OCI-LY1 (cell line): ENCODE data around the gene OR52E5.

Experiments used
- EZH2 ChIP-seq: fragments of 200-600 bp; sonication (generic), shearing (Covaris generic); IDR thresholded peaks from 2 replicates; pipeline ENCODE4 v1.8.0; 2017; ENCODE audit warnings: borderline replicate concordance, mixed run types, mild to moderate bottlenecking, antibody characterized with exemption, low read length, moderate library complexity, mixed read lengths
- TF ChIP-seq, protein P1 (sequence below): fragments of 200-600 bp; sonication (generic), shearing (Covaris generic); IDR thresholded peaks from 2 replicates; pipeline ENCODE4 v1.5.1; 2017; ENCODE audit warnings: mild to moderate bottlenecking, antibody characterized with exemption, low read length, moderate library complexity, mixed read lengths

DNA sequence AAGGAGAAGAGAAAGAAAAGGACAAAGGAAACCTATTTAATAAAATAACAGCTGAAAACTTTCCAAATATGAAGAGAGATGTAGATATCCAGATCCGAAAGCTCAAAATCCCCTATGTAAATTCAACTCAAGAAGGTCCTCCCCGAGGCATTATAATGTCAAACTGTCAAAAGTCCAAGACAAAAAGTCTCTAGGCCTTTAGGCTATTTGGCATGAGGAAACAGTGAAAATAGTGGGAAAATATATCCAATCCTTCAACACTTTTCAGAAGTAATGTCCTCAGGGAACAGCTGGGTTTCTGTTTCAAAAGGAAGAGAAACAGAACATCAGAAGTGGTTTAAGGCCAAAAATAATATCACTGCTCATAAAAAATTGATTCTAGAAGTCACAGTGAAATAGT lies 14.4 kb upstream of the OR52E5 start:
- TF ChIP-seq, protein P1, sequence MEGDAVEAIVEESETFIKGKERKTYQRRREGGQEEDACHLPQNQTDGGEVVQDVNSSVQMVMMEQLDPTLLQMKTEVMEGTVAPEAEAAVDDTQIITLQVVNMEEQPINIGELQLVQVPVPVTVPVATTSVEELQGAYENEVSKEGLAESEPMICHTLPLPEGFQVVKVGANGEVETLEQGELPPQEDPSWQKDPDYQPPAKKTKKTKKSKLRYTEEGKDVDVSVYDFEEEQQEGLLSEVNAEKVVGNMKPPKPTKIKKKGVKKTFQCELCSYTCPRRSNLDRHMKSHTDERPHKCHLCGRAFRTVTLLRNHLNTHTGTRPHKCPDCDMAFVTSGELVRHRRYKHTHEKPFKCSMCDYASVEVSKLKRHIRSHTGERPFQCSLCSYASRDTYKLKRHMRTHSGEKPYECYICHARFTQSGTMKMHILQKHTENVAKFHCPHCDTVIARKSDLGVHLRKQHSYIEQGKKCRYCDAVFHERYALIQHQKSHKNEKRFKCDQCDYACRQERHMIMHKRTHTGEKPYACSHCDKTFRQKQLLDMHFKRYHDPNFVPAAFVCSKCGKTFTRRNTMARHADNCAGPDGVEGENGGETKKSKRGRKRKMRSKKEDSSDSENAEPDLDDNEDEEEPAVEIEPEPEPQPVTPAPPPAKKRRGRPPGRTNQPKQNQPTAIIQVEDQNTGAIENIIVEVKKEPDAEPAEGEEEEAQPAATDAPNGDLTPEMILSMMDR = no peak
- TF ChIP-seq EZH2 = no peak
